ENCODE measurements around the gene ST7.

Gene ST7

DNA sequence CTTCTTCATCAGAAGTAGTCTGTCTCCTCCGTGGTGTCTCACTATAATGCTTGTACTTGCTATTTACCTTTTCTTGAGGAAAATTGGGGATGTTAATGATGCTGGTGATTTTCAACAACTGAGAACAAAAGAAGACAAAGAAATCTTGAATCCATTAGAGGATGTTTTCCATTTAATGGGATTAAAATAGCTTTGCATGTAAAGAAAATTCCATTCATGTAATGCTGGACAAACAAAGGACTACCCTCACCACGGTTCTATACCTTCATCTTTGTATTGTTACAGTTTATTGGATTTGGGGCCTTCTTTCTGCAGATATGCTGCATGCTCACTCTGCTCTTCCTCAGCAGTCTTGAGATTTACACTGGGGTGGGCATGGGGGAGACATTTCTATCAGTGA lies 241.1 kb downstream of the ST7 start:
- H3K4me3 ChIP-seq (ENCODE audit: control insufficient read depth, low read depth, low read length): no peak overlapping the region
- TF ChIP-seq, protein P1, sequence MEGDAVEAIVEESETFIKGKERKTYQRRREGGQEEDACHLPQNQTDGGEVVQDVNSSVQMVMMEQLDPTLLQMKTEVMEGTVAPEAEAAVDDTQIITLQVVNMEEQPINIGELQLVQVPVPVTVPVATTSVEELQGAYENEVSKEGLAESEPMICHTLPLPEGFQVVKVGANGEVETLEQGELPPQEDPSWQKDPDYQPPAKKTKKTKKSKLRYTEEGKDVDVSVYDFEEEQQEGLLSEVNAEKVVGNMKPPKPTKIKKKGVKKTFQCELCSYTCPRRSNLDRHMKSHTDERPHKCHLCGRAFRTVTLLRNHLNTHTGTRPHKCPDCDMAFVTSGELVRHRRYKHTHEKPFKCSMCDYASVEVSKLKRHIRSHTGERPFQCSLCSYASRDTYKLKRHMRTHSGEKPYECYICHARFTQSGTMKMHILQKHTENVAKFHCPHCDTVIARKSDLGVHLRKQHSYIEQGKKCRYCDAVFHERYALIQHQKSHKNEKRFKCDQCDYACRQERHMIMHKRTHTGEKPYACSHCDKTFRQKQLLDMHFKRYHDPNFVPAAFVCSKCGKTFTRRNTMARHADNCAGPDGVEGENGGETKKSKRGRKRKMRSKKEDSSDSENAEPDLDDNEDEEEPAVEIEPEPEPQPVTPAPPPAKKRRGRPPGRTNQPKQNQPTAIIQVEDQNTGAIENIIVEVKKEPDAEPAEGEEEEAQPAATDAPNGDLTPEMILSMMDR (conservative IDR thresholded peaks at IDR 0.05; ENCODE audit: control insufficient read depth, insufficient read depth, low read depth, low read length): no peak
- no peak for DNase-seq (ENCODE audit: low read depth)

DNA sequence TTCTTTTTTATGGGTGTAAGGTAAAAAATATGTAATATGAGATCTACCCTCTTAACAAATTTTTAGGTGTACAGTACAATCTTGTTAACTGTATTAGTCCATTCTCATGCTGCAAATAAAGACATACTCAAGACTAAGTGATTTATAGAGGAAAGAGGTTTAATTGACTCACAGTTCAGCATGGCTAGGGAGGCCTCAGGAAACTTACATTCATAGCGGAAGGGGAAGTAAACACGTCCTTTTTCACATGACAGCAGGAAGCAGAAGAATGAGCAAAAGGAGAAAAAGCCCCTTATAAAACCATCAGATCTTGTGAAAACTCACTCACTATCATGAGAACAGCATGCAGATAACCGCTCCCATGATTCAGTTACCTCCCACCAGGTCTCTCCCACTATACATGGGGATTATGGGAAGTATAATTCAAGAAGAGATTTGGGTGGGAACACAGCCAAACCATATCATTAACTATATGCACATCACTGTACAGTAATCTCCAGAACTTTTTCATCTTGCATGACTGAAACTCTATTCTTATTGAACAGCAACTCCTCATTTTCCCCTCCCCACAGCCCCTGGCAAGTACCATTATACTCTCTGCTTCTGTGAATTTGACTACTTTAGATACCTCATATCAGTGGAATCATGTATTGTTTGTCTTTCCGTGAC lies 242.2 kb downstream of the ST7 start:
- H3K4me3 ChIP-seq (ENCODE audit: control insufficient read depth, low read depth, low read length): no peak overlapping the region
- no peak for DNase-seq (ENCODE audit: low read depth)
- TF ChIP-seq, protein P1 (conservative IDR thresholded peaks at IDR 0.05; ENCODE audit: control insufficient read depth, insufficient read depth, low read depth, low read length): no peak

DNA sequence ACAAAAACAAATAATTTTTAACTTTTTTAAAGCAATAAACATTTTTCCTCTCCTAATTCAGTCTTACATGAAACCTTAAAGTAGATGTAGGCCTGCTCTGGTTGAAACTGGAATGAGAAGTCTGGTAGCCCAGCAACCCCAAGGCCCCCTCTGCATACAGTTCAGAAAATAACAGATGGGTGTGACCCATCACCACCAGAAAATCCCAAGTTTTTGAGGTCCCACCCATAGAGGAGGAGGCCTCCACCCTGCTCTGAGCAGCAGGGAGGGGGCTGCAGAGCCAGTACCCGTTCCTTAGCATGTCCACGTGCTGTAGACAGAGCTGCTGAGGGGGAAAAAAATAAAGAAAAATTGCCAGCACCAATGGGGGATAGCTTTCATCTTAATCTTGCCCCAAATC lies 246.8 kb downstream of the ST7 start:
- no peak for DNase-seq (ENCODE audit: low read depth)
- TF ChIP-seq, protein P1 (conservative IDR thresholded peaks at IDR 0.05; ENCODE audit: control insufficient read depth, insufficient read depth, low read depth, low read length): no peak
- H3K4me3 ChIP-seq (ENCODE audit: control insufficient read depth, low read depth, low read length): no peak overlapping the region

DNA sequence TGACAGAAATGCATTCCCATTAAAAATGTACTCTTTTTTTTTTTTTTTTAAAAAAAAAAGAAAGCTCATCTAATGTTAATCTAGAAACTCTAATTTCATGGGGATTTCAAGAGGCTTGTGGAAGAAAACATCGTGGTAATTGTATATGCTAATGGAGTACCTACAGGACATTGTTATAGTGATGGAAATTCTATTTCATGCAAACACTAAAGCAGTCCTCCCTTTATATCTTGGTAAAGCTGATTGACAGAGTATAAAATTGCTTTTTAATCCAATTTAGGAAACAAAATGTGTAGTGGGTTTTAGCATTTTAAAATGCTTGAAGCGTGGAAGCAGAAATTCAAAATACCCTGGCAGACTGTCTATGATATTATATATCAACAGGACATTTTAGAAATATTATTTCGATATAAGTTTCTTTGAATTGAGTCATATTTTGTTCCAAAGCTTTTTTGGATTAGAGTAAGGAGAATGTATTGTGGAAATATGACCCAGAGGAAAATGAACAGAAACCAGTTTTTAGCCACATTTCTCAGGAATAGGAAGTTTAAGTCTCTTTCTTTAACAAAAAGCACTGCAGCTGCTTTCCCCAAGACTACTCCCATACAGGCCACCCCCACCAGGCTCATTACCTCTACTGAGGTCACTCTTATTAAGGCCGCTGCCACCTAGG lies 247.6 kb downstream of the ST7 start:
- no peak overlapping the region for H3K4me3 ChIP-seq (ENCODE audit: control insufficient read depth, low read depth, low read length)
- TF ChIP-seq, protein P1 (conservative IDR thresholded peaks at IDR 0.05; ENCODE audit: control insufficient read depth, insufficient read depth, low read depth, low read length): no peak
- no peak for DNase-seq (ENCODE audit: low read depth)

DNA sequence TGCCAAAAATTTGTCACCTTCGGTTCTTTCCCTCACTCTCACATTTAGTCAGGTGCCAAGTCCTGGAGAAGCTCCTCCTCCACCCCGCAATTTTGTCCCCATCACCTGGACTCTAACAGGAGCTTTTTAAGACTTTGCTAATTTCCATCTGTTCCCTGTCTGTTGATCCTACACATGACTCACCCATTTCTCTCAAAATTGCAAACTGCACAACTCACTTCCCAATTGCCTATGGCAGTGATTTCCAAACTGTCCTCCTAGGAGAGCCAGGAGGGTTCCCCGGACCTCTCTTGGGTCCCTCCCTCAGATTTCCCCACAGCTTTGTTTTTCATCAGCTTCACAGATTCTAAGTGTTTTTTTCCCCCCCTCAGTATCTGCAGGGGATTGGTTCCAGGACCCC lies 249.2 kb downstream of the ST7 start:
- DNase-seq (ENCODE audit: low read depth): peak; percentile 61

DNA sequence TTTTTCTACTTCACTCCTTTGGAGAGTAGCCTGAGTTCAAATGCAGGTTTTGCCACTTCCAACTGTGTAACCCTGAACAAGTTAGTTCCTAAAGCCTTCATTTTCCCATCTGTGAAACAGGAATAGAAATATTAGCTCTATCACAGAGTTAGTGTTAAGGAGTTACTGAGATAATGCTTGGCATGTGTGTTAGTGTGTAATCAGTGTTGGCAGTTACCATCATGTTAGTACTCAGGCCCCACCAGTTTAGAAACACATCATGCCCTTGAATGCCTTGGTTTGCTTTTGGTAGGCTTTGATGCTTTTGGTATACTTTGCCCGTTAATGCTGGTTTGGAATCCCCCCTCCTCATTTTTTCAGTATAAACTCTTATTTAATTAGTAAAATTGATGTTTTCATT lies 249.9 kb downstream of the ST7 start:
- H3K4me3 ChIP-seq (ENCODE audit: control insufficient read depth, low read depth, low read length): no peak overlapping the region
- TF ChIP-seq, protein P1 (conservative IDR thresholded peaks at IDR 0.05; ENCODE audit: control insufficient read depth, insufficient read depth, low read depth, low read length): no peak
- no peak for DNase-seq (ENCODE audit: low read depth)

More for the DNA sequence above, 249.2 kb downstream of the ST7 start:
- H3K4me3 ChIP-seq (ENCODE audit: control insufficient read depth, low read depth, low read length): no peak overlapping the region
- TF ChIP-seq, protein P1 (conservative IDR thresholded peaks at IDR 0.05; ENCODE audit: control insufficient read depth, insufficient read depth, low read depth, low read length): no peak
